GM23338 (cell line): Measurements from ENCODE around the gene LAMC3. TPM values are rescaled to one million over a fixed set of nuclear protein-coding genes. Genes with fewer than 3 reads are reported as not detected.

Source experiments
- ATAC-seq: fragments of 200-7000 bp; cut with Tn5 transposase; 3 replicates; pipeline ENCODE4 v1.9.1; 2020
- DNase-seq: peaks from one replicate; pipeline ENCODE4 v3.0.0-alpha.2; 2015; ENCODE audit warnings: low spot score
- H2AFZ ChIP-seq: fragments of 200-600 bp; sonication (generic); 2 replicates; pipeline ENCODE4 v1.8.0; 2016; ENCODE audit warnings: antibody characterized with exemption, mild to moderate bottlenecking, moderate library complexity
- H3F3A ChIP-seq: fragments of 200-600 bp; sonication (generic); replicated peaks from 2 replicates; pipeline ENCODE4 v1.8.0; 2017; ENCODE audit warnings: antibody characterized with exemption, mixed run types, low read depth
- H3K27ac ChIP-seq: fragments of 200-600 bp; sonication (generic); 2 replicates; pipeline ENCODE4 v1.6.1; 2016; ENCODE audit warnings: low read depth
- H3K27me3 ChIP-seq: fragments of 200-600 bp; sonication (generic); 2 replicates; pipeline ENCODE4 v1.8.0; 2016; ENCODE audit warnings: mild to moderate bottlenecking, mixed run types, moderate library complexity; ENCODE audit not compliant: insufficient read depth
- H3K36me3 ChIP-seq: fragments of 200-600 bp; sonication (generic); 2 replicates; pipeline ENCODE4 v1.8.0; 2016; ENCODE audit warnings: mild to moderate bottlenecking; ENCODE audit not compliant: insufficient read depth
- H3K4me1 ChIP-seq: fragments of 200-600 bp; sonication (generic); 2 replicates; pipeline ENCODE4 v1.8.0; 2016; ENCODE audit warnings: mild to moderate bottlenecking, moderate library complexity; ENCODE audit not compliant: insufficient read depth
- H3K4me2 ChIP-seq: fragments of 200-600 bp; sonication (generic); 2 replicates; pipeline ENCODE4 v1.7.1; 2017; ENCODE audit warnings: mixed run types
- H3K4me3 ChIP-seq: fragments of 200-600 bp; sonication (generic); 2 replicates; pipeline ENCODE4 v1.6.1; 2016; ENCODE audit warnings: mixed run types
- H3K79me2 ChIP-seq: fragments of 200-600 bp; sonication (generic); replicated peaks from 2 replicates; pipeline ENCODE4 v1.8.0; 2017; ENCODE audit warnings: mild to moderate bottlenecking; ENCODE audit not compliant: insufficient read depth
- H3K9me2 ChIP-seq: fragments of 200-600 bp; sonication (generic); 2 replicates; pipeline ENCODE4 v1.8.0; 2017; ENCODE audit not compliant: insufficient read depth
- H4K20me1 ChIP-seq: fragments of 200-600 bp; sonication (generic); replicated peaks from 2 replicates; pipeline ENCODE4 v1.8.0; 2017; ENCODE audit warnings: mild to moderate bottlenecking; ENCODE audit not compliant: insufficient read depth
- H3K27ac Mint-ChIP-seq: 2 replicates; pipeline ENCODE4 v1.8.0; 2020; ENCODE audit warnings: inconsistent platforms, mild to moderate bottlenecking, moderate library complexity, mixed read lengths
- H3K27me3 Mint-ChIP-seq: 3 replicates; pipeline ENCODE4 v1.8.0; 2022; ENCODE audit warnings: low read depth, mild to moderate bottlenecking, moderate library complexity, mixed read lengths, inconsistent platforms; ENCODE audit not compliant: insufficient read depth, poor library complexity
- H3K36me3 Mint-ChIP-seq: 3 replicates; pipeline ENCODE4 v1.8.0; 2021; ENCODE audit warnings: low read depth, mild to moderate bottlenecking, inconsistent platforms, moderate library complexity, mixed read lengths
- H3K4me1 Mint-ChIP-seq: 3 replicates; pipeline ENCODE4 v1.8.0; 2020; ENCODE audit warnings: mild to moderate bottlenecking, inconsistent platforms, mixed read lengths
- H3K4me3 Mint-ChIP-seq: 3 replicates; pipeline ENCODE4 v1.8.0; 2021; ENCODE audit warnings: moderate library complexity, mild to moderate bottlenecking, inconsistent platforms, mixed read lengths
- H3K9me3 Mint-ChIP-seq: 3 replicates; pipeline ENCODE4 v1.8.0; 2020; ENCODE audit warnings: moderate library complexity, mild to moderate bottlenecking, inconsistent platforms, mixed read lengths
- CREB1 ChIP-seq: fragments of 250-450 bp; sonication (Bioruptor Pico); IDR thresholded peaks from 2 replicates; pipeline ENCODE4 v1.5.0; 2020; ENCODE audit warnings: low read depth, mild to moderate bottlenecking, moderate library complexity
- ETS1 ChIP-seq: IDR thresholded peaks from 2 replicates; pipeline ENCODE4 v1.6.1; 2016; ENCODE audit warnings: antibody characterized with exemption
- EZH2 ChIP-seq: fragments of 200-600 bp; sonication (generic); IDR thresholded peaks from one replicate; pipeline ENCODE4 v1.8.0; 2017; ENCODE audit warnings: antibody characterized with exemption, mild to moderate bottlenecking, low read depth; ENCODE audit not compliant: unreplicated experiment
- EZH2phosphoT487 ChIP-seq: fragments of 200-600 bp; sonication (generic); IDR thresholded peaks from one replicate; pipeline ENCODE4 v1.8.1; 2018; ENCODE audit warnings: antibody characterized with exemption; ENCODE audit not compliant: unreplicated experiment
- JUNB ChIP-seq: IDR thresholded peaks from one replicate; pipeline ENCODE4 v1.6.1; 2016; ENCODE audit warnings: antibody characterized with exemption; ENCODE audit not compliant: unreplicated experiment
- NANOG ChIP-seq: IDR thresholded peaks from 2 replicates; pipeline ENCODE4 v1.6.1; 2016; ENCODE audit warnings: antibody characterized with exemption, borderline replicate concordance
- POLR2AphosphoS5 ChIP-seq: IDR thresholded peaks from 2 replicates; pipeline ENCODE4 v1.6.1; 2016; ENCODE audit warnings: antibody characterized with exemption, low read depth
- REST ChIP-seq: IDR thresholded peaks from one replicate; pipeline ENCODE4 v1.6.1; 2018; ENCODE audit warnings: antibody characterized with exemption; ENCODE audit not compliant: unreplicated experiment
- STAT1 ChIP-seq: IDR thresholded peaks from one replicate; pipeline ENCODE4 v1.6.1; 2016; ENCODE audit warnings: antibody characterized with exemption; ENCODE audit not compliant: unreplicated experiment
- ZNF114 ChIP-seq: fragments of 250-450 bp; sonication (Bioruptor Pico); IDR thresholded peaks from 2 replicates; pipeline ENCODE4 v1.5.0; 2020; ENCODE audit warnings: mild to moderate bottlenecking, moderate library complexity
- ZNF331 ChIP-seq: fragments of 250-450 bp; sonication (Bioruptor Pico); IDR thresholded peaks from 2 replicates; pipeline ENCODE4 v1.5.0; 2020; ENCODE audit warnings: low read depth, mild to moderate bottlenecking, moderate library complexity
- polyA plus RNA-seq: library from polyadenylated mRNA; unstranded; fragments of >200 nt; fragmentation: Nextera tagmentation; extraction: Ambion mirVana; gene quantifications from 2 replicates; pipeline ENCODE4 v1.2.1, GENCODE V29; 2016
- total RNA-seq: library from RNA; depleted of rRNA; stranded (reverse); fragments of >200 nt; shearing (Covaris generic); gene quantifications from 2 replicates; pipeline ENCODE4 v1.2.3, GENCODE V29; 2014
- TF ChIP-seq, protein P1 (sequence below), 2 experiments: fragments of 200-600 bp in 1 of 2; sonication (generic) in 1 of 2; conservative IDR thresholded peaks; 2 replicates each; pipeline versions ENCODE4 v1.5.1 to v1.6.1; 2016 to 2017; ENCODE audit warnings: antibody characterized with exemption in 2 of 2, low read depth in 2 of 2, mild to moderate bottlenecking in 2 of 2, moderate library complexity in 1 of 2

LAMC3 gene
- total and polyA plus RNA-seq, 2 experiments from 2014 or later, result 9.0 to 27.4 TPM

DNA sequence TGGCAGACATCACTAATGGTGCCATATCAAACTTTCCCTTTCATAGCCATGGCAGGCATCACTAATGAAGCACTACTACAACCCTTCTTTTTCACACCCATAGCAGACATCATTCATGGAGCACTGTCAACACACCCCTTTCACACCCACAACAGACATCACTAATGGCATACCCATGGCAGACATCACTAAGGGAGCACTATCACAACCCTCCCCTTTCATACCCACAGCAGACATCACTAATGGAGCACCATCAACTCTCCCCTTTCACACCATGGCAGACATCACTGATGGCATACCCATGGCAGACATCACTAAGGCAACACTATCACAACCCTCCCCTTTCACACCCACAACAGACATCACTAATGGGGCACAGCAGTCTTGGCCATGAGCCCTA, 33.7 kb downstream of the LAMC3 start (continued):
- TF ChIP-seq, protein P1, sequence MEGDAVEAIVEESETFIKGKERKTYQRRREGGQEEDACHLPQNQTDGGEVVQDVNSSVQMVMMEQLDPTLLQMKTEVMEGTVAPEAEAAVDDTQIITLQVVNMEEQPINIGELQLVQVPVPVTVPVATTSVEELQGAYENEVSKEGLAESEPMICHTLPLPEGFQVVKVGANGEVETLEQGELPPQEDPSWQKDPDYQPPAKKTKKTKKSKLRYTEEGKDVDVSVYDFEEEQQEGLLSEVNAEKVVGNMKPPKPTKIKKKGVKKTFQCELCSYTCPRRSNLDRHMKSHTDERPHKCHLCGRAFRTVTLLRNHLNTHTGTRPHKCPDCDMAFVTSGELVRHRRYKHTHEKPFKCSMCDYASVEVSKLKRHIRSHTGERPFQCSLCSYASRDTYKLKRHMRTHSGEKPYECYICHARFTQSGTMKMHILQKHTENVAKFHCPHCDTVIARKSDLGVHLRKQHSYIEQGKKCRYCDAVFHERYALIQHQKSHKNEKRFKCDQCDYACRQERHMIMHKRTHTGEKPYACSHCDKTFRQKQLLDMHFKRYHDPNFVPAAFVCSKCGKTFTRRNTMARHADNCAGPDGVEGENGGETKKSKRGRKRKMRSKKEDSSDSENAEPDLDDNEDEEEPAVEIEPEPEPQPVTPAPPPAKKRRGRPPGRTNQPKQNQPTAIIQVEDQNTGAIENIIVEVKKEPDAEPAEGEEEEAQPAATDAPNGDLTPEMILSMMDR (conservative IDR thresholded peaks at IDR 0.05; ENCODE audit: low read depth in 2 of 2), result no peak
- TF ChIP-seq EZH2phosphoT487, result no peak
- TF ChIP-seq ETS1, result no peak
- no peak for TF ChIP-seq NANOG
- TF ChIP-seq EZH2, result no peak
- no peak for TF ChIP-seq CREB1
- TF ChIP-seq ZNF114 (CRISPR knock-in tag), result no peak
- TF ChIP-seq POLR2AphosphoS5, result no peak

DNA sequence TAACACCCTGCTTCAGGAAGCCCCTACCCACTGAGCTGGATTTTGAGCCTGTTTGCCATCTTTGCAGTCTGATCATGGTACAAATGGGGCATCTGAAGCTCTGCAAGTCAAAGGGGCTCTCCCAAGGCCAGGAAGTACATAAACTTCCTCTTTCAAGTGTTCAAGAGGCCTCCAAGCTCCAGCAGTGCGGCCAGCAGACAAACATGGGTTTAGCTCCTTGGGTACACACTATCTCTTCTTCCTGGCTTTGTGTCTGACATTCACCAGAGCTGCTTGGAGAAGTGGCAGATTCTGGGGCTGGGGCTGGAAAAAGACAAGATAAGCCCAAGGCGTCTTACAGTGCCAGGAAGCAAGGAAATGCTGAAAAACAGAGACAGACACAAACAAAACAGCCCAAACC, 34.1 kb downstream of the LAMC3 start:
- no peak overlapping the region for H3K4me3 Mint-ChIP-seq
- Histone ChIP-seq H3K4me3 (no peak overlapping the region), H4K20me1 (no peaks in the 10 kb centered on the region), H3K79me2 (no peaks in the 10 kb centered on the region), H3K36me3 (no peaks in the 10 kb centered on the region), H3F3A (no peaks in the 10 kb centered on the region), H3K27ac (no peak overlapping the region), H3K4me1 (no peaks in the 10 kb centered on the region), H3K9me2 (no peaks in the 10 kb centered on the region), H3K27me3 (no peaks in the 10 kb centered on the region), H3K4me2 (no peak overlapping the region), H2AFZ (no peak overlapping the region)
- H3K9me3 Mint-ChIP-seq, result no peaks in the 10 kb centered on the region; the same call in 2 of the 3 replicates
- no peak overlapping the region for H3K27ac Mint-ChIP-seq
- H3K36me3 Mint-ChIP-seq, result peaks cover 4% of the 10 kb centered on the region; the same call in 2 of the 3 replicates
- DNase-seq, result no peak
- H3K27me3 Mint-ChIP-seq, result peaks cover 10% of the 10 kb centered on the region
- ATAC-seq, result no peak
- H3K4me1 Mint-ChIP-seq, result no peaks in the 10 kb centered on the region; the same call in 2 of the 3 replicates
- TF ChIP-seq, protein P1 (conservative IDR thresholded peaks at IDR 0.05; ENCODE audit: low read depth in 2 of 2), result no peak
- TF ChIP-seq ETS1 (no peak), ZNF331 (CRISPR knock-in tag) (no peak), ZNF114 (CRISPR knock-in tag) (no peak), JUNB (no peak), STAT1 (no peak), POLR2AphosphoS5 (no peak), REST (no peak), EZH2phosphoT487 (no peak)
